ENCODE measurements around the gene C2CD2. TPM values are rescaled to one million over a fixed set of nuclear protein-coding genes. Genes with fewer than 3 reads are reported as not detected.

The C2CD2 gene
- total RNA-seq, result 12.4 and 16.9 TPM in 2 replicates
- polyA plus RNA-seq, result 8.7 and 15.8 TPM in 2 replicates

- peaks cover 16% of the 10 kb centered on the region for H3K4me1 ChIP-seq (ENCODE audit: low read depth)
These were observed at the start of gene C2CD2 for GRCh38 chr21:41953831-41954653. TSS of gene C2CD2 (minus strand) at chr21:41954018. CDS start at chr21:41953648, 370 bp downstream.

GRCh38 chr21:42003051-42003461 is 49.2 kb upstream of the C2CD2 start:
- TF ChIP-seq, protein P1, sequence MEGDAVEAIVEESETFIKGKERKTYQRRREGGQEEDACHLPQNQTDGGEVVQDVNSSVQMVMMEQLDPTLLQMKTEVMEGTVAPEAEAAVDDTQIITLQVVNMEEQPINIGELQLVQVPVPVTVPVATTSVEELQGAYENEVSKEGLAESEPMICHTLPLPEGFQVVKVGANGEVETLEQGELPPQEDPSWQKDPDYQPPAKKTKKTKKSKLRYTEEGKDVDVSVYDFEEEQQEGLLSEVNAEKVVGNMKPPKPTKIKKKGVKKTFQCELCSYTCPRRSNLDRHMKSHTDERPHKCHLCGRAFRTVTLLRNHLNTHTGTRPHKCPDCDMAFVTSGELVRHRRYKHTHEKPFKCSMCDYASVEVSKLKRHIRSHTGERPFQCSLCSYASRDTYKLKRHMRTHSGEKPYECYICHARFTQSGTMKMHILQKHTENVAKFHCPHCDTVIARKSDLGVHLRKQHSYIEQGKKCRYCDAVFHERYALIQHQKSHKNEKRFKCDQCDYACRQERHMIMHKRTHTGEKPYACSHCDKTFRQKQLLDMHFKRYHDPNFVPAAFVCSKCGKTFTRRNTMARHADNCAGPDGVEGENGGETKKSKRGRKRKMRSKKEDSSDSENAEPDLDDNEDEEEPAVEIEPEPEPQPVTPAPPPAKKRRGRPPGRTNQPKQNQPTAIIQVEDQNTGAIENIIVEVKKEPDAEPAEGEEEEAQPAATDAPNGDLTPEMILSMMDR (IDR thresholded peaks at IDR 0.05; ENCODE audit: low read depth, low read length), result no peak
- Histone ChIP-seq H3K4me1 (ENCODE audit: low read depth) (no peaks in the 10 kb centered on the region), H3K9me3 (ENCODE audit: low read depth) (no peaks in the 10 kb centered on the region), H3K36me3 (no peaks in the 10 kb centered on the region), H3K4me3 (no peak overlapping the region), H3K27me3 (no peaks in the 10 kb centered on the region), H3K27ac (no peak overlapping the region)
- no peak for DNase-seq (ENCODE audit: low read depth in 1 of 2, low spot score in 1 of 2)

More at GRCh38 chr21:41953831-41954653, at the start of gene C2CD2:
- peak within 1 kb of the TSS; percentile 49 for H3K4me3 ChIP-seq
- no peaks in the 10 kb centered on the region for H3K36me3 ChIP-seq
- no peaks in the 10 kb centered on the region for H3K9me3 ChIP-seq (ENCODE audit: low read depth)
- H3K27ac ChIP-seq, result no peak within 1 kb of the TSS
- peaks cover 7% of the 10 kb centered on the region for H3K27me3 ChIP-seq
- TF ChIP-seq, protein P1 (IDR thresholded peaks at IDR 0.05; ENCODE audit: low read depth, low read length), result no peak
- DNase-seq (ENCODE audit: low read depth in 1 of 2, low spot score in 1 of 2), result peak; percentile 82 to 85

DNA sequence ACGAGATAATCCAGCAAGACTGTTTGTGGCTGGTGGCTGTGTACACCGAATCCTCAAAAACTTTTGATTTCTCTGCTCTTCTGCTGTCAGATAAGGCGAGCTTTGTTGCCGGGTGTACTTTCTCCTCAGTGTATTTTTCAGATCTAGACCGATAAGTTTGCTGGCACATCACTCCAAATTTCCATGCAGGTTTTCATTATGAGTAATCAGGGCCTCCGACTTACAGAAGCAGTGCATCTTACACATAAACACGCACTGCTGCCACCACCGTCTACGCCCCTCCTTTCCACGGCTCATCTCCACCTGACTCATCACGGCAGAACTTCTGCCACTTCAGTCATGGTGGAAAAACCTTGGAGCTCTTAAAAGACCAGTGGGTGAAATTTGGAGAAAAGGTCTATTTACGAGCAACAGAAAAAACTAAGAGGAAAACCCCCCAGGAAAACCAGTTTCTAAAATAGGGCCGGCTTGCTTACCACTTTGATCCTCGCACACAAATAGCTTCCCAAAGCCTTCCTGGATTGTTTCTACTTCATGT is 48.7 kb upstream of the C2CD2 start:
- TF ChIP-seq, protein P1 (IDR thresholded peaks at IDR 0.05; ENCODE audit: low read depth, low read length), result no peak
- Histone ChIP-seq H3K27ac (no peak overlapping the region), H3K36me3 (no peaks in the 10 kb centered on the region), H3K4me1 (ENCODE audit: low read depth) (no peaks in the 10 kb centered on the region), H3K4me3 (no peak overlapping the region), H3K27me3 (no peaks in the 10 kb centered on the region), H3K9me3 (ENCODE audit: low read depth) (no peaks in the 10 kb centered on the region)
- peak in 1 of 2 donors; percentile 61 for DNase-seq (ENCODE audit: low read depth in 1 of 2, low spot score in 1 of 2)

DNA sequence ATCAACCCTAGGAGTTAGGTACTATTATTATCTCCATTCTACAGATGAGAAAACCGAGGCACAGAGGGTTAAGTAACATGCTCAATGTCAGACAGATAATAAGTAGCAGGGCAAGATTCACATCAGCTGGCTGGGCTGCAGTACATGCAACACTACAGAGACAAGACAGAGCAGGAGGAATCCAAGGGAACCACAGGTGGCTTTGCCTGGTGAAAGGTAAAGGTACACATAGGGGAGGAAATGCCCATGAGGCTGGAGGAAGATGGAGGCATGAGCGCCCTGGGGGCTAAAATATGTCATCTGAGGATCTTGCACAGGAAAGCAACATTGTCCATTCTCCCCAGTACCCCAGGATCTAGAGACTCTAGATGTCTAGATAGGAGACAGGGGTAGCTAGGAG is 48.0 kb upstream of the C2CD2 start:
- H3K4me1 ChIP-seq (ENCODE audit: low read depth), result no peaks in the 10 kb centered on the region
- DNase-seq (ENCODE audit: low read depth in 1 of 2, low spot score in 1 of 2), result no peak
- H3K9me3 ChIP-seq (ENCODE audit: low read depth), result no peaks in the 10 kb centered on the region
- H3K36me3 ChIP-seq, result no peaks in the 10 kb centered on the region
- H3K4me3 ChIP-seq, result no peak overlapping the region
- no peaks in the 10 kb centered on the region for H3K27me3 ChIP-seq
- TF ChIP-seq, protein P1 (IDR thresholded peaks at IDR 0.05; ENCODE audit: low read depth, low read length), result no peak
- no peak overlapping the region for H3K27ac ChIP-seq

- H3K36me3 ChIP-seq, result no peaks in the 10 kb centered on the region
- no peak for DNase-seq (ENCODE audit: low read depth in 1 of 2, low spot score in 1 of 2)
- H3K27ac ChIP-seq, result no peak overlapping the region
- TF ChIP-seq, protein P1 (IDR thresholded peaks at IDR 0.05; ENCODE audit: low read depth, low read length), result no peak
- H3K4me1 ChIP-seq (ENCODE audit: low read depth), result no peaks in the 10 kb centered on the region
- no peaks in the 10 kb centered on the region for H3K9me3 ChIP-seq (ENCODE audit: low read depth)
- no peaks in the 10 kb centered on the region for H3K27me3 ChIP-seq
- no peak overlapping the region for H3K4me3 ChIP-seq
These were observed 47.1 kb upstream of the C2CD2 start for GRCh38 chr21:42000908-42001307.

Measured in cardiac muscle cell (in vitro differentiated cells and primary cell).